Activated B cell treated with CpG ODN at 0.5 μM for 24 hours (primary cell): ENCODE data around the gene PACRG. TPM values are rescaled to one million over a fixed set of nuclear protein-coding genes. Genes with fewer than 3 reads are reported as not detected.

Experiments used
- ATAC-seq: fragments of 200-7000 bp; cut with Tn5 transposase; one replicate; pipeline ENCODE4 v1.10.0; 2021; ENCODE audit warnings: low read depth, mild to moderate bottlenecking, moderate library complexity
- CTCF ChIA-PET: fragments of 350-600 bp; sonication (Branson Sonifier 250); formaldehyde crosslinking; loops from one replicate; lab custom pipeline; 2021; ENCODE audit warnings: antibody characterized with exemption; lab: Charles Lee
- POLR2A ChIA-PET: fragments of 350-600 bp; sonication (Branson Sonifier 250); formaldehyde crosslinking; loops from one replicate; lab custom pipeline; 2021; ENCODE audit warnings: antibody characterized with exemption; lab: Charles Lee
- DNase-seq: peaks from one replicate; pipeline ENCODE4 v3.0.0; 2022
- H3K27ac Mint-ChIP-seq: one replicate; pipeline ENCODE4 v1.8.0; 2020; ENCODE audit warnings: mixed read lengths
- H3K27me3 Mint-ChIP-seq: one replicate; pipeline ENCODE4 v1.8.0; 2021; ENCODE audit warnings: mixed read lengths
- H3K36me3 Mint-ChIP-seq: one replicate; pipeline ENCODE4 v1.8.0; 2021; ENCODE audit warnings: low read depth, mixed read lengths
- H3K4me1 Mint-ChIP-seq: one replicate; pipeline ENCODE4 v1.8.0; 2021; ENCODE audit warnings: mixed read lengths
- H3K4me3 Mint-ChIP-seq: one replicate; pipeline ENCODE4 v1.8.0; 2020; ENCODE audit warnings: mild to moderate bottlenecking, mixed read lengths
- H3K9me3 Mint-ChIP-seq: one replicate; pipeline ENCODE4 v1.8.0; 2020; ENCODE audit warnings: mixed read lengths
- intact Hi-C: fragments of 100-400 bp; cut with micrococcal nuclease; formaldehyde crosslinking; loops from one replicate; pipeline ENCODE4 v1.15.1; 2024
- total RNA-seq: library from RNA; stranded (reverse); gene quantifications from 2 replicates; pipeline ENCODE4 v1.2.3, GENCODE V29; 2022
- TF ChIP-seq, protein P1 (sequence below): fragments of 200-600 bp; IDR thresholded peaks from one replicate; pipeline ENCODE4 v1.8.0; 2022; ENCODE audit warnings: antibody characterized with exemption, mild to moderate bottlenecking

PACRG gene
- total RNA-seq, 1 donor from 2014 or later, result not detected

GRCh38 chr6:163254341-163254835 is 526.6 kb downstream of the PACRG start:
- no peak for DNase-seq
- CTCF ChIA-PET, result no interaction called here
- Mint-ChIP-seq H3K4me1 (no peaks in the 10 kb centered on the region), H3K27ac (no peak overlapping the region), H3K9me3 (no peaks in the 10 kb centered on the region), H3K36me3 (no peaks in the 10 kb centered on the region), H3K27me3 (peaks cover 3% of the 10 kb centered on the region), H3K4me3 (no peak overlapping the region)
- no peak for ATAC-seq
- POLR2A ChIA-PET, result no interaction called here
- intact Hi-C loops, result no loop called here
- TF ChIP-seq, protein P1, sequence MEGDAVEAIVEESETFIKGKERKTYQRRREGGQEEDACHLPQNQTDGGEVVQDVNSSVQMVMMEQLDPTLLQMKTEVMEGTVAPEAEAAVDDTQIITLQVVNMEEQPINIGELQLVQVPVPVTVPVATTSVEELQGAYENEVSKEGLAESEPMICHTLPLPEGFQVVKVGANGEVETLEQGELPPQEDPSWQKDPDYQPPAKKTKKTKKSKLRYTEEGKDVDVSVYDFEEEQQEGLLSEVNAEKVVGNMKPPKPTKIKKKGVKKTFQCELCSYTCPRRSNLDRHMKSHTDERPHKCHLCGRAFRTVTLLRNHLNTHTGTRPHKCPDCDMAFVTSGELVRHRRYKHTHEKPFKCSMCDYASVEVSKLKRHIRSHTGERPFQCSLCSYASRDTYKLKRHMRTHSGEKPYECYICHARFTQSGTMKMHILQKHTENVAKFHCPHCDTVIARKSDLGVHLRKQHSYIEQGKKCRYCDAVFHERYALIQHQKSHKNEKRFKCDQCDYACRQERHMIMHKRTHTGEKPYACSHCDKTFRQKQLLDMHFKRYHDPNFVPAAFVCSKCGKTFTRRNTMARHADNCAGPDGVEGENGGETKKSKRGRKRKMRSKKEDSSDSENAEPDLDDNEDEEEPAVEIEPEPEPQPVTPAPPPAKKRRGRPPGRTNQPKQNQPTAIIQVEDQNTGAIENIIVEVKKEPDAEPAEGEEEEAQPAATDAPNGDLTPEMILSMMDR, result no peak

DNA sequence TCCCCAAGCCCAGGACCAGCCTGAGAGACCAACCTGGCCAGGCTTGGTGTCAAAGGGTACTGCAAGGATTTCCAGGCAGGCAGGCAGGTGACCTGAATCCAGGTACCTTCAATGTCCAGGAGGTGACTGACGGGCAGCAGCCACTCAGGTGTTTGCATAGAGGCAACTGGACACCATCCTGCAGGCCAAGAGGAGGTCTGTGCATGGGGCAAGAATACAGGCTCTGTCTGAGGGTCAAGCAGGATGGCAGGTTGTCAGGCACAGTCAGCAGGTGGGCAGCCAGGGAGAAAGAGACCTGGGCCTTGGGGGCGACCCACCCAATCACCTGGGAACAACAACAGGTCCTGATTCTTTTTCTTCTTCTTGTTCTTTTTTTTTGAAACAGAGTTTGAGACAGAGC is 527.5 kb downstream of the PACRG start:
- ChIA-PET POLR2A (interaction anchor here (0.6 kb wide), 1 partner anchor 160 kb away, joined by 6 read pairs; no protein-coding TSS in a partner anchor), CTCF (no interaction called here)
- Mint-ChIP-seq H3K4me1 (peaks cover 4% of the 10 kb centered on the region), H3K4me3 (no peak overlapping the region), H3K9me3 (no peaks in the 10 kb centered on the region), H3K27me3 (peaks cover 10% of the 10 kb centered on the region), H3K27ac (no peak overlapping the region), H3K36me3 (no peaks in the 10 kb centered on the region)
- no peak for DNase-seq
- intact Hi-C loops, result no loop called here
- ATAC-seq, result no peak
- TF ChIP-seq, protein P1, result no peak

- H3K4me3 Mint-ChIP-seq, result no peak overlapping the region
- no peak overlapping the region for H3K27ac Mint-ChIP-seq
- POLR2A ChIA-PET, result no interaction called here
- intact Hi-C loops, result no loop called here
- peaks cover 14% of the 10 kb centered on the region for H3K27me3 Mint-ChIP-seq
- CTCF ChIA-PET, result no interaction called here
- no peak for DNase-seq
- peaks cover 9% of the 10 kb centered on the region for H3K4me1 Mint-ChIP-seq
- H3K9me3 Mint-ChIP-seq, result no peaks in the 10 kb centered on the region
- no peak for ATAC-seq
- TF ChIP-seq, protein P1, result no peak
- H3K36me3 Mint-ChIP-seq, result no peaks in the 10 kb centered on the region
Measured at GRCh38 chr6:163259689-163260088, 531.9 kb downstream of the PACRG start.

GRCh38 chr6:163260111-163260895 is 532.5 kb downstream of the PACRG start:
- CTCF ChIA-PET, result no interaction called here
- intact Hi-C loops, result no loop called here
- no peak for ATAC-seq
- POLR2A ChIA-PET, result no interaction called here
- Mint-ChIP-seq H3K4me3 (peak overlapping the region; percentile 44), H3K27me3 (peaks cover 13% of the 10 kb centered on the region), H3K36me3 (no peaks in the 10 kb centered on the region), H3K27ac (no peak overlapping the region), H3K9me3 (no peaks in the 10 kb centered on the region), H3K4me1 (peaks cover 9% of the 10 kb centered on the region)
- TF ChIP-seq, protein P1, result no peak
- no peak for DNase-seq

DNA sequence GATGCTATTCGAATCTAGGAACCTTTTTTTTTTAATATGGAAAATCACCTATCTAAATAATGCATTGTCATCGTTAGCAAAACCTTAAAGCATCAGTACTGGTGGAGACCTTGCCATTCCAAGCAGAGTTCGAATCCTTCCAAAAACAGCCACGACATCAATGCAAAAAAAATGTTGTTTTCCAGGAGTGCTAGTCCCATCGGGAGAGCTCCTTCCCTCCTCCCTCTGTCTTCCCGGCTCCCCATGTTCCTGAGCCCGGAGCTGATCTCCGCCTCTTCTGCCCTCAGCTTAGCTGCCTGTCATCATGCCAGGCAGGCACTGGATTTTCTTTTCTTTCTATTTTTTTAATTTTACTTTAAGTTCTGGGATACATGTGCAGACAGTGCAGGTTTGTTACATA is 533.1 kb downstream of the PACRG start:
- DNase-seq, result no peak
- no peaks in the 10 kb centered on the region for H3K36me3 Mint-ChIP-seq
- CTCF ChIA-PET, result no interaction called here
- H3K27me3 Mint-ChIP-seq, result peaks cover 13% of the 10 kb centered on the region
- H3K9me3 Mint-ChIP-seq, result no peaks in the 10 kb centered on the region
- POLR2A ChIA-PET, result no interaction called here
- peaks cover 9% of the 10 kb centered on the region for H3K4me1 Mint-ChIP-seq
- H3K27ac Mint-ChIP-seq, result no peak overlapping the region
- ATAC-seq, result no peak
- no peak overlapping the region for H3K4me3 Mint-ChIP-seq
- intact Hi-C loops, result no loop called here
- TF ChIP-seq, protein P1, result no peak
